CD4-positive, alpha-beta T cell treated with Interleukin-17A for 1 hour (primary cell): ENCODE data around the gene RIC3.
"Not testable (repeated sequence)": the region's sequence is repeated elsewhere in the genome, so short reads cannot be mapped to it uniquely, and the experiment has no call there.

ENCODE experiments used
- DNase-seq: peaks from one replicate; pipeline ENCODE4 v3.0.0-alpha.2; 2020

The RIC3 gene

GRCh38 chr11:8186429-8186828 lies 17.6 kb upstream of the RIC3 start:
- no peak for DNase-seq

- no peak for DNase-seq
Observed at GRCh38 chr11:8183111-8183510, 14.3 kb upstream of the RIC3 start.

- no peak for DNase-seq
Observed at GRCh38 chr11:8180469-8180868, 11.6 kb upstream of the RIC3 start.

- no peak for DNase-seq
Observed at GRCh38 chr11:8178297-8178696, 9.5 kb upstream of the RIC3 start.

GRCh38 chr11:8177136-8177535 lies 8.3 kb upstream of the RIC3 start:
- no peak for DNase-seq

GRCh38 chr11:8167796-8168195 lies 1.0 kb downstream of the RIC3 start:
- no peak for DNase-seq

GRCh38 chr11:8164746-8165145 lies 4.1 kb downstream of the RIC3 start:
- no peak for DNase-seq

- not testable (repeated sequence) for DNase-seq
Observed at GRCh38 chr11:8161627-8162304, 7.1 kb downstream of the RIC3 start.

GRCh38 chr11:8156877-8157276 lies 11.9 kb downstream of the RIC3 start:
- no peak for DNase-seq

- DNase-seq, result no peak
Observed at GRCh38 chr11:8149726-8150125, 19.1 kb downstream of the RIC3 start.

- no peak for DNase-seq
Observed at GRCh38 chr11:8138526-8138925, 30.3 kb downstream of the RIC3 start.

GRCh38 chr11:8127447-8127846 lies 41.4 kb downstream of the RIC3 start:
- DNase-seq, result no peak

GRCh38 chr11:8126649-8127289 lies 42.1 kb downstream of the RIC3 start:
- DNase-seq, result no peak

GRCh38 chr11:8122173-8122764 lies 46.6 kb downstream of the RIC3 start:
- DNase-seq, result no peak

GRCh38 chr11:8111636-8112035 lies 57.2 kb downstream of the RIC3 start:
- no peak for DNase-seq

- DNase-seq, result no peak
Observed at GRCh38 chr11:8110396-8110795, 58.4 kb downstream of the RIC3 start.

GRCh38 chr11:8109675-8110074 lies 59.1 kb downstream of the RIC3 start:
- DNase-seq, result no peak

GRCh38 chr11:8108421-8108820 lies 60.4 kb downstream of the RIC3 start:
- DNase-seq, result no peak

GRCh38 chr11:8107642-8108041 lies 61.2 kb downstream of the RIC3 start:
- DNase-seq, result no peak

GRCh38 chr11:8106679-8107078 lies 62.1 kb downstream of the RIC3 start:
- DNase-seq, result no peak

GRCh38 chr11:8105666-8106065 lies 63.2 kb downstream of the RIC3 start:
- no peak for DNase-seq

GRCh38 chr11:8105133-8105532 lies 63.7 kb downstream of the RIC3 start:
- DNase-seq, result no peak

- no peak for DNase-seq
Observed at GRCh38 chr11:8103909-8104308, 64.9 kb downstream of the RIC3 start.

GRCh38 chr11:8102965-8103364 lies 65.9 kb downstream of the RIC3 start:
- no peak for DNase-seq
